Stimulated activated effector memory CD8-positive, alpha-beta T cell treated with anti-CD3 and anti-CD28 coated beads, Interleukin-12 subunit alpha, Interleukin-12 subunit beta, amount 100 ng/mL, for 72 hours (primary cell): ENCODE results near the gene NINJ1.
"Not testable (repeated sequence)": the region's sequence is repeated elsewhere in the genome, so short reads cannot be mapped to it uniquely, and the experiment has no call there.

Experiments
- ATAC-seq: fragments of 150-1000 bp; cut with Tn5 transposase; 2 replicates; pipeline ENCODE4 v1.10.0; 2021
- DNase-seq, 2 donors: peaks; one replicate each; pipeline ENCODE4 v3.0.0; 2021 to 2022; ENCODE audit warnings: low spot score in 2 of 2
- H3K27ac Mint-ChIP-seq: one replicate; pipeline ENCODE4 v1.8.0; 2022; ENCODE audit warnings: mild to moderate bottlenecking, mixed read lengths
- H3K36me3 Mint-ChIP-seq: one replicate; pipeline ENCODE4 v1.8.0; 2022; ENCODE audit warnings: mild to moderate bottlenecking, mixed read lengths
- H3K4me1 Mint-ChIP-seq: one replicate; pipeline ENCODE4 v1.8.0; 2022; ENCODE audit warnings: mixed read lengths
- H3K4me3 Mint-ChIP-seq: one replicate; pipeline ENCODE4 v1.8.0; 2022; ENCODE audit warnings: mild to moderate bottlenecking, mixed read lengths
- H3K9me3 Mint-ChIP-seq: one replicate; pipeline ENCODE4 v1.8.0; 2022; ENCODE audit warnings: mixed read lengths

The NINJ1 gene

GRCh38 chr9:93111001-93111370, 23.1 kb downstream of the NINJ1 start:
- Mint-ChIP-seq H3K4me3 (no peak overlapping the region), H3K4me1 (peaks cover 51% of the 10 kb centered on the region), H3K36me3 (peaks cover 43% of the 10 kb centered on the region), H3K9me3 (no peaks in the 10 kb centered on the region), H3K27ac (peak overlapping the region; percentile 89)
- ATAC-seq (no peak), DNase-seq (no peak)

GRCh38 chr9:93110311-93110855, 23.7 kb downstream of the NINJ1 start:
- no peak for ATAC-seq
- Mint-ChIP-seq H3K4me3 (no peak overlapping the region), H3K27ac (no peak overlapping the region)

GRCh38 chr9:93108291-93109041, 25.6 kb downstream of the NINJ1 start:
- ATAC-seq (peak; percentile 84), DNase-seq (no peak)
- H3K4me1 Mint-ChIP-seq: peaks cover 68% of the 10 kb centered on the region
- peak overlapping the region; percentile 24 for H3K27ac Mint-ChIP-seq
- H3K36me3 Mint-ChIP-seq: peaks cover 41% of the 10 kb centered on the region
- peaks cover 12% of the 10 kb centered on the region for H3K9me3 Mint-ChIP-seq
- H3K4me3 Mint-ChIP-seq: peak overlapping the region; percentile 22

More at GRCh38 chr9:93110311-93110855, 23.7 kb downstream of the NINJ1 start:
- Mint-ChIP-seq H3K9me3 (no peaks in the 10 kb centered on the region), H3K36me3 (peaks cover 43% of the 10 kb centered on the region), H3K4me1 (peaks cover 57% of the 10 kb centered on the region)
- DNase-seq: no peak

- Mint-ChIP-seq H3K4me3 (peak overlapping the region; percentile 22), H3K27ac (no peak overlapping the region), H3K36me3 (peaks cover 34% of the 10 kb centered on the region), H3K9me3 (peaks cover 12% of the 10 kb centered on the region), H3K4me1 (peaks cover 75% of the 10 kb centered on the region)
- DNase-seq: no peak
- peak; percentile 4 for ATAC-seq
Measured at GRCh38 chr9:93107825-93108161, 26.3 kb downstream of the NINJ1 start.

GRCh38 chr9:93107151-93107824, 26.8 kb downstream of the NINJ1 start:
- ATAC-seq: no peak
- DNase-seq: no peak
- no peak overlapping the region for H3K27ac Mint-ChIP-seq

GRCh38 chr9:93105620-93106019, 28.4 kb downstream of the NINJ1 start:
- Mint-ChIP-seq H3K27ac (peak overlapping the region; percentile 65), H3K9me3 (peaks cover 12% of the 10 kb centered on the region), H3K36me3 (peaks cover 35% of the 10 kb centered on the region), H3K4me3 (no peak overlapping the region), H3K4me1 (peaks cover 79% of the 10 kb centered on the region)
- ATAC-seq (no peak), DNase-seq (no peak)

More at GRCh38 chr9:93107151-93107824, 26.8 kb downstream of the NINJ1 start:
- H3K4me1 Mint-ChIP-seq: peaks cover 80% of the 10 kb centered on the region
- H3K4me3 Mint-ChIP-seq: peak overlapping the region; percentile 22
- H3K9me3 Mint-ChIP-seq: peaks cover 12% of the 10 kb centered on the region
- peaks cover 29% of the 10 kb centered on the region for H3K36me3 Mint-ChIP-seq

GRCh38 chr9:93101086-93101485, 33.0 kb downstream of the NINJ1 start:
- peaks cover 12% of the 10 kb centered on the region for H3K9me3 Mint-ChIP-seq
- H3K4me3 Mint-ChIP-seq, DNase-seq, H3K27ac Mint-ChIP-seq, ATAC-seq: not testable (repeated sequence)
- H3K4me1 Mint-ChIP-seq: peaks cover 74% of the 10 kb centered on the region
- H3K36me3 Mint-ChIP-seq: peaks cover 17% of the 10 kb centered on the region

- Mint-ChIP-seq H3K36me3 (peaks cover 17% of the 10 kb centered on the region), H3K4me1 (peaks cover 66% of the 10 kb centered on the region), H3K27ac (no peak overlapping the region), H3K9me3 (peaks cover 12% of the 10 kb centered on the region), H3K4me3 (no peak overlapping the region)
- ATAC-seq (no peak), DNase-seq (no peak)
Measured at GRCh38 chr9:93100276-93100636, 33.8 kb downstream of the NINJ1 start.

- ATAC-seq (no peak), DNase-seq (no peak)
- H3K4me1 Mint-ChIP-seq: peaks cover 63% of the 10 kb centered on the region
- peaks cover 9% of the 10 kb centered on the region for H3K9me3 Mint-ChIP-seq
- peaks cover 17% of the 10 kb centered on the region for H3K36me3 Mint-ChIP-seq
- H3K4me3 Mint-ChIP-seq: peak overlapping the region; percentile 93
- no peak overlapping the region for H3K27ac Mint-ChIP-seq
Measured at GRCh38 chr9:93099551-93100275, 34.3 kb downstream of the NINJ1 start.

GRCh38 chr9:93098236-93098946, 35.7 kb downstream of the NINJ1 start:
- Mint-ChIP-seq H3K4me3 (peak overlapping the region; percentile 93), H3K4me1 (peaks cover 63% of the 10 kb centered on the region), H3K36me3 (peaks cover 18% of the 10 kb centered on the region), H3K27ac (peak overlapping the region; percentile 93), H3K9me3 (no peaks in the 10 kb centered on the region)
- ATAC-seq (peak; percentile 52), DNase-seq (peak; percentile 47 to 79)

- ATAC-seq (no peak), DNase-seq (no peak)
- H3K27ac Mint-ChIP-seq: peak overlapping the region; percentile 93
- peak overlapping the region; percentile 93 for H3K4me3 Mint-ChIP-seq
- peaks cover 62% of the 10 kb centered on the region for H3K4me1 Mint-ChIP-seq
- peaks cover 21% of the 10 kb centered on the region for H3K36me3 Mint-ChIP-seq
- H3K9me3 Mint-ChIP-seq: no peaks in the 10 kb centered on the region
Measured at GRCh38 chr9:93097511-93098201, 36.4 kb downstream of the NINJ1 start.

GRCh38 chr9:93096811-93097382, 37.2 kb downstream of the NINJ1 start:
- Mint-ChIP-seq H3K9me3 (no peaks in the 10 kb centered on the region), H3K36me3 (peaks cover 21% of the 10 kb centered on the region), H3K4me1 (peaks cover 63% of the 10 kb centered on the region), H3K4me3 (peak overlapping the region; percentile 93), H3K27ac (peak overlapping the region; percentile 93)
- no peak for ATAC-seq
- no peak for DNase-seq

GRCh38 chr9:93096131-93096802, 37.8 kb downstream of the NINJ1 start, which contains the start of gene CARD19:
TSS of gene CARD19 (plus strand) at chr9:93096217. CDS start at chr9:93096346, 129 bp downstream.
- peaks cover 69% of the 10 kb centered on the region for H3K4me1 Mint-ChIP-seq
- DNase-seq: peak in 1 of 2 donors; percentile 99
- H3K4me3 Mint-ChIP-seq: peak within 1 kb of the TSS; percentile 93
- peak within 1 kb of the TSS; percentile 93 for H3K27ac Mint-ChIP-seq
- peak; percentile 35 for ATAC-seq
- peaks cover 17% of the 10 kb centered on the region for H3K36me3 Mint-ChIP-seq
- peaks cover under 1% of the 10 kb centered on the region for H3K9me3 Mint-ChIP-seq
